Measurements from ENCODE around the gene TADA2B.

The TADA2B gene

GRCh38 chr4:7086384-7086783 is 43.2 kb downstream of the TADA2B start:
- DNase-seq (ENCODE audit: low spot score), result no peak
- POLR2A ChIA-PET (ENCODE audit: low non-redundant PET), result no interaction called here
- no peak overlapping the region for H3K27ac ChIP-seq
- TF ChIP-seq CTCF (conservative IDR thresholded peaks at IDR 0.05; ENCODE audit: low read depth), result no peak
- CTCF ChIA-PET, result no interaction called here

GRCh38 chr4:7087036-7087435 is 43.9 kb downstream of the TADA2B start:
- no peak for TF ChIP-seq CTCF (conservative IDR thresholded peaks at IDR 0.05; ENCODE audit: low read depth)
- ChIA-PET POLR2A (ENCODE audit: low non-redundant PET) (no interaction called here), CTCF (no interaction called here)

GRCh38 chr4:7089213-7089986 is 46.2 kb downstream of the TADA2B start:
- ChIA-PET CTCF (interaction anchor here (0.7 kb wide), 1 partner anchor 115 kb away, joined by 3 read pairs; no protein-coding TSS in a partner anchor), POLR2A (ENCODE audit: low non-redundant PET) (no interaction called here)
- no peak for TF ChIP-seq CTCF (conservative IDR thresholded peaks at IDR 0.05; ENCODE audit: low read depth)
- H3K27ac ChIP-seq, result no peak overlapping the region
- DNase-seq (ENCODE audit: low spot score), result no peak

More at GRCh38 chr4:7087036-7087435, 43.9 kb downstream of the TADA2B start:
- no peak for DNase-seq (ENCODE audit: low spot score)
- no peak overlapping the region for H3K27ac ChIP-seq

- DNase-seq (ENCODE audit: low spot score), result no peak
- H3K27ac ChIP-seq, result no peak overlapping the region
- CTCF ChIA-PET, result no interaction called here
- no peak for TF ChIP-seq CTCF (conservative IDR thresholded peaks at IDR 0.05; ENCODE audit: low read depth)
- POLR2A ChIA-PET (ENCODE audit: low non-redundant PET), result no interaction called here
These were observed 48.9 kb downstream of the TADA2B start for GRCh38 chr4:7092026-7092425.

GRCh38 chr4:7094916-7095315 is 51.7 kb downstream of the TADA2B start:
- no peak overlapping the region for H3K27ac ChIP-seq
- no peak for DNase-seq (ENCODE audit: low spot score)
- no peak for TF ChIP-seq CTCF (conservative IDR thresholded peaks at IDR 0.05; ENCODE audit: low read depth)
- ChIA-PET POLR2A (ENCODE audit: low non-redundant PET) (no interaction called here), CTCF (no interaction called here)

- H3K27ac ChIP-seq, result no peak overlapping the region
- TF ChIP-seq CTCF (conservative IDR thresholded peaks at IDR 0.05; ENCODE audit: low read depth), result no peak
- ChIA-PET POLR2A (ENCODE audit: low non-redundant PET) (no interaction called here), CTCF (no interaction called here)
- no peak for DNase-seq (ENCODE audit: low spot score)
These were observed 52.5 kb downstream of the TADA2B start for GRCh38 chr4:7095611-7096155.

All from RWPE1 (cell line).